Central memory CD8-positive, alpha-beta T cell (primary cell): ENCODE measurements around the gene ATP7A.
A peak's percentile ranks its signal among the peaks of the same experiment; 100 is the strongest.

ENCODE experiments used
- ATAC-seq: fragments of 150-1000 bp; cut with Tn5 transposase; replicated peaks from 2 replicates; pipeline ENCODE4 v1.10.0; 2022; ENCODE audit warnings: mild to moderate bottlenecking, moderate FRiP score, moderate number of reproducible peaks; ENCODE audit not compliant: poor library complexity, severe bottlenecking; ENCODE audit errors: extremely low read depth
- DNase-seq, 2 donors: peaks; one replicate each; pipeline ENCODE4 v3.0.0; 2021; ENCODE audit warnings: low spot score in 2 of 2
- H3K27ac Mint-ChIP-seq: one replicate; pipeline ENCODE4 v1.8.0; 2022; ENCODE audit warnings: low read depth, mild to moderate bottlenecking, moderate library complexity, mixed read lengths
- H3K27me3 Mint-ChIP-seq: one replicate; pipeline ENCODE4 v1.8.0; 2022; ENCODE audit warnings: mixed read lengths
- H3K36me3 Mint-ChIP-seq: one replicate; pipeline ENCODE4 v1.8.0; 2022; ENCODE audit warnings: mild to moderate bottlenecking, moderate library complexity, mixed read lengths; ENCODE audit not compliant: insufficient read depth
- H3K4me1 Mint-ChIP-seq: one replicate; pipeline ENCODE4 v1.8.0; 2022; ENCODE audit warnings: mixed read lengths
- H3K4me3 Mint-ChIP-seq: one replicate; pipeline ENCODE4 v1.8.0; 2022; ENCODE audit warnings: mild to moderate bottlenecking, moderate library complexity, mixed read lengths
- H3K9me3 Mint-ChIP-seq: one replicate; pipeline ENCODE4 v1.8.0; 2022; ENCODE audit warnings: mixed read lengths

Gene ATP7A

GRCh38 chrX:77952173-77952572 is 41.7 kb downstream of the ATP7A start:
- no peak overlapping the region for H3K27ac Mint-ChIP-seq
- H3K36me3 Mint-ChIP-seq, result no peaks in the 10 kb centered on the region
- H3K4me3 Mint-ChIP-seq, result no peak overlapping the region
- no peak for ATAC-seq
- H3K4me1 Mint-ChIP-seq, result no peaks in the 10 kb centered on the region
- DNase-seq, result no peak
- H3K27me3 Mint-ChIP-seq, result no peaks in the 10 kb centered on the region
- H3K9me3 Mint-ChIP-seq, result no peaks in the 10 kb centered on the region

GRCh38 chrX:77953302-77953701 is 42.8 kb downstream of the ATP7A start:
- DNase-seq (no peak), ATAC-seq (no peak)
- Mint-ChIP-seq H3K4me3 (no peak overlapping the region), H3K27me3 (no peaks in the 10 kb centered on the region), H3K27ac (no peak overlapping the region), H3K4me1 (peaks cover 11% of the 10 kb centered on the region), H3K9me3 (no peaks in the 10 kb centered on the region), H3K36me3 (no peaks in the 10 kb centered on the region)

GRCh38 chrX:77953708-77954107 is 43.2 kb downstream of the ATP7A start:
- Mint-ChIP-seq H3K27me3 (no peaks in the 10 kb centered on the region), H3K27ac (no peak overlapping the region), H3K9me3 (no peaks in the 10 kb centered on the region), H3K4me1 (peaks cover 12% of the 10 kb centered on the region), H3K4me3 (no peak overlapping the region), H3K36me3 (no peaks in the 10 kb centered on the region)
- DNase-seq, result no peak
- ATAC-seq, result no peak

- no peak for DNase-seq
- ATAC-seq, result no peak
- no peak overlapping the region for H3K4me3 Mint-ChIP-seq
- H3K4me1 Mint-ChIP-seq, result peaks cover 25% of the 10 kb centered on the region
- H3K27ac Mint-ChIP-seq, result no peak overlapping the region
- peaks cover 4% of the 10 kb centered on the region for H3K36me3 Mint-ChIP-seq
- H3K9me3 Mint-ChIP-seq, result no peaks in the 10 kb centered on the region
- H3K27me3 Mint-ChIP-seq, result no peaks in the 10 kb centered on the region
Measured at GRCh38 chrX:77960567-77960966, 50.1 kb downstream of the ATP7A start.

GRCh38 chrX:77961063-77961462 is 50.6 kb downstream of the ATP7A start:
- Mint-ChIP-seq H3K36me3 (peaks cover 4% of the 10 kb centered on the region), H3K4me1 (peaks cover 25% of the 10 kb centered on the region), H3K4me3 (no peak overlapping the region), H3K27me3 (no peaks in the 10 kb centered on the region), H3K27ac (no peak overlapping the region), H3K9me3 (no peaks in the 10 kb centered on the region)
- ATAC-seq (no peak), DNase-seq (no peak)

- Mint-ChIP-seq H3K27ac (peak overlapping the region; percentile 21), H3K9me3 (no peaks in the 10 kb centered on the region), H3K36me3 (peaks cover 6% of the 10 kb centered on the region), H3K4me1 (peaks cover 25% of the 10 kb centered on the region), H3K4me3 (peak overlapping the region; percentile 54), H3K27me3 (no peaks in the 10 kb centered on the region)
- no peak for DNase-seq
- ATAC-seq, result no peak
Measured at GRCh38 chrX:77962068-77962902, 51.8 kb downstream of the ATP7A start.

GRCh38 chrX:77966361-77966760 is 55.9 kb downstream of the ATP7A start:
- Mint-ChIP-seq H3K27ac (no peak overlapping the region), H3K4me1 (peaks cover 11% of the 10 kb centered on the region), H3K36me3 (peaks cover 5% of the 10 kb centered on the region), H3K4me3 (no peak overlapping the region), H3K27me3 (no peaks in the 10 kb centered on the region), H3K9me3 (no peaks in the 10 kb centered on the region)
- DNase-seq (no peak), ATAC-seq (no peak)

GRCh38 chrX:77967631-77968030 is 57.1 kb downstream of the ATP7A start:
- ATAC-seq, result no peak
- Mint-ChIP-seq H3K27me3 (no peaks in the 10 kb centered on the region), H3K9me3 (no peaks in the 10 kb centered on the region), H3K27ac (no peak overlapping the region), H3K4me3 (no peak overlapping the region), H3K36me3 (peaks cover 2% of the 10 kb centered on the region), H3K4me1 (peaks cover 5% of the 10 kb centered on the region)
- no peak for DNase-seq

GRCh38 chrX:77969538-77969937 is 59.0 kb downstream of the ATP7A start, which contains the start of gene PGAM4:
TSS of gene PGAM4 (minus strand) at chrX:77969638. CDS start at chrX:77969638, 0 bp downstream.
- no peak within 1 kb of the TSS for H3K4me3 Mint-ChIP-seq
- no peak within 1 kb of the TSS for H3K27ac Mint-ChIP-seq
- peaks cover 5% of the 10 kb centered on the region for H3K4me1 Mint-ChIP-seq
- no peaks in the 10 kb centered on the region for H3K9me3 Mint-ChIP-seq
- DNase-seq (no peak), ATAC-seq (no peak)
- no peaks in the 10 kb centered on the region for H3K27me3 Mint-ChIP-seq
- H3K36me3 Mint-ChIP-seq, result peaks cover 4% of the 10 kb centered on the region

GRCh38 chrX:77975755-77976154 is 65.3 kb downstream of the ATP7A start:
- DNase-seq, result no peak
- ATAC-seq, result no peak
- Mint-ChIP-seq H3K36me3 (peaks cover 6% of the 10 kb centered on the region), H3K4me1 (peaks cover 4% of the 10 kb centered on the region), H3K9me3 (no peaks in the 10 kb centered on the region), H3K27ac (no peak overlapping the region), H3K27me3 (no peaks in the 10 kb centered on the region), H3K4me3 (no peak overlapping the region)

- DNase-seq, result no peak
- H3K9me3 Mint-ChIP-seq, result no peaks in the 10 kb centered on the region
- no peak overlapping the region for H3K27ac Mint-ChIP-seq
- peaks cover 6% of the 10 kb centered on the region for H3K36me3 Mint-ChIP-seq
- H3K4me3 Mint-ChIP-seq, result no peak overlapping the region
- ATAC-seq, result no peak
- H3K4me1 Mint-ChIP-seq, result no peaks in the 10 kb centered on the region
- no peaks in the 10 kb centered on the region for H3K27me3 Mint-ChIP-seq
Measured at GRCh38 chrX:77977095-77977494, 66.6 kb downstream of the ATP7A start.

- DNase-seq (no peak), ATAC-seq (no peak)
- no peak overlapping the region for H3K27ac Mint-ChIP-seq
- H3K36me3 Mint-ChIP-seq, result peaks cover 6% of the 10 kb centered on the region
- H3K4me1 Mint-ChIP-seq, result no peaks in the 10 kb centered on the region
- no peaks in the 10 kb centered on the region for H3K27me3 Mint-ChIP-seq
- no peaks in the 10 kb centered on the region for H3K9me3 Mint-ChIP-seq
- no peak overlapping the region for H3K4me3 Mint-ChIP-seq
Measured at GRCh38 chrX:77977518-77977917, 67.0 kb downstream of the ATP7A start.

GRCh38 chrX:77979870-77980269 is 69.4 kb downstream of the ATP7A start:
- Mint-ChIP-seq H3K27ac (no peak overlapping the region), H3K4me1 (no peaks in the 10 kb centered on the region), H3K9me3 (no peaks in the 10 kb centered on the region), H3K36me3 (peaks cover 7% of the 10 kb centered on the region), H3K4me3 (no peak overlapping the region), H3K27me3 (no peaks in the 10 kb centered on the region)
- DNase-seq, result no peak
- no peak for ATAC-seq
